RPMI7951 (cell line): ENCODE data around the gene TRPM5. TPM values are rescaled to one million over a fixed set of nuclear protein-coding genes. Genes with fewer than 3 reads are reported as not detected.

Experiments used
- DNase-seq: peaks from one replicate; pipeline ENCODE4 v3.0.0-alpha.2; 2012; ENCODE audit warnings: low read depth
- total RNA-seq: library from RNA; depleted of rRNA; stranded (reverse); fragments of >200 nt; shearing (Covaris generic); gene quantifications from 2 replicates; pipeline ENCODE4 v1.2.3, GENCODE V29; 2014

TRPM5 gene
- total RNA-seq, 1 experiment from 2014 or later = not detected

DNA sequence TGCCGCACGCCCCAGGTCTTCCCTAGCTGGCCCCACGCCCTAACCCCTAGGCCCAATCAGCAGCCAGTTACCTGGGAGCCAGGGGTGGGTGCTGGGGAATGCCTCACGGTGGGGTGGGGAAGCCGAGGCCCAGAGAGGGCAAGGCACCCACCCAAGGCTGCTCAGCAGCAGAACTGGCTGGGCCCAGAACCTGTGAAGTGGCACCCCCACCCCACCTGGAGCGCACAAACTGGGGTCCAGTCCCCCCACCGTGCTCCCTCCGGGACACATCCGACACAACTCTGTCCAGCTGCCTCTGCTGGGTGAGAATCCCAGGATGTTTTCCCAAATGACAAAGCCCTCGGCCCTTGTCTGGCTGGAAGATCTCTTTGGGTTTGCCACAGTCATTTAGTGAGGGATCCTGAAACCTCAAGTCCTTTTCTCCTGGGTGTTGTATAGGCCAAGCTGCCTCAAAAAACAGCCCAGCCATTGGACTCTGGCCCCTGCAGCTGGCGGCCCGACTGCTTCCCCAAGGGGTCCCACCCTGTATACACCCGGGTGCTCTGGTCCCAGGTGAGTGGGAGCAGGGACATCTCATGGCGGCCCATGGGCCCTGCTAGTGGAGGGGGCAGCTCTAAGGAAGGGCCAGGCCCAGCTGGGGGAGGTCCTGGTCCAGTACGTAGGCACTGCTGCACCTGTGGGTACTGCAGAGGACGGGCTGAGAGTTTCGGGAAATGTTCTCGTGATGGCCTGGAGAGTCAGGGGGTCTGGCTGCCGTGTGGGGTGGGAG, 22.9 kb downstream of the TRPM5 start:
- no peak for DNase-seq

DNA sequence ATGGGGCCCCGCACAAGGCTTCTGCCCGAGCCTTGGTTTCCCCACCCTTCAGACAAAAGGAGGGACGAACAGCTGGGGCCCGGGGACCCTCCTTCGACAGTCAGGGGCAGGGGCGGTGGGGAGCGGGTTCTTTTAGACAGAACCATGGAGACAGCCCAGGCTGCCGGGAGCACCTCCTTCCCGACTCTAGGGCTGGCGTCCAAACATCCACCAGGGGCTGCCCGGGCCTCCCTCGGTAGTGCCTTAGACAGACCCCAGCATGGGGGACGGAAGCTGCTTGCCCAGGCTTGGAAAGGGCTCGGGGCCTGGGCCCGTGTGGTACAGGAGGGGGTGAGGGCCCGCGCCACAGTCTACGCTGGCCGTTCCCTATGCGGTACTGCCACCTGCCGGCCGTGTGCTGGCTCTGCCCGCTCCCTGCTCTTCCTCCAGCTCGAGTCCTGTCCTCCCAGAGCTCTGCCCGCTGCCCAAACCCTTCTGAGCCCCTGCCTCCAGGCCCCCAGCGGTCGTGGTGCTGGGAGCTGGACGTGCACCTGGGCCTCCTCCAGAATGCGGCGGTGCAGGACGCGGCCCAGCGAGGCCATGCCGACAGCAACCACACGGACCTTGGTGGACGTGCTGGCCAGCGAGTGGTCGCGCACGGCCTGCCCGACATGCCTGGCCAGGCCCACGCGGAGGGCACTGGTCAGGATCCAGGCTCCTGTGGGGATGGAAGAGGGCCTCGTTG, 23.6 kb downstream of the TRPM5 start:
- DNase-seq = peak; percentile 41

DNA sequence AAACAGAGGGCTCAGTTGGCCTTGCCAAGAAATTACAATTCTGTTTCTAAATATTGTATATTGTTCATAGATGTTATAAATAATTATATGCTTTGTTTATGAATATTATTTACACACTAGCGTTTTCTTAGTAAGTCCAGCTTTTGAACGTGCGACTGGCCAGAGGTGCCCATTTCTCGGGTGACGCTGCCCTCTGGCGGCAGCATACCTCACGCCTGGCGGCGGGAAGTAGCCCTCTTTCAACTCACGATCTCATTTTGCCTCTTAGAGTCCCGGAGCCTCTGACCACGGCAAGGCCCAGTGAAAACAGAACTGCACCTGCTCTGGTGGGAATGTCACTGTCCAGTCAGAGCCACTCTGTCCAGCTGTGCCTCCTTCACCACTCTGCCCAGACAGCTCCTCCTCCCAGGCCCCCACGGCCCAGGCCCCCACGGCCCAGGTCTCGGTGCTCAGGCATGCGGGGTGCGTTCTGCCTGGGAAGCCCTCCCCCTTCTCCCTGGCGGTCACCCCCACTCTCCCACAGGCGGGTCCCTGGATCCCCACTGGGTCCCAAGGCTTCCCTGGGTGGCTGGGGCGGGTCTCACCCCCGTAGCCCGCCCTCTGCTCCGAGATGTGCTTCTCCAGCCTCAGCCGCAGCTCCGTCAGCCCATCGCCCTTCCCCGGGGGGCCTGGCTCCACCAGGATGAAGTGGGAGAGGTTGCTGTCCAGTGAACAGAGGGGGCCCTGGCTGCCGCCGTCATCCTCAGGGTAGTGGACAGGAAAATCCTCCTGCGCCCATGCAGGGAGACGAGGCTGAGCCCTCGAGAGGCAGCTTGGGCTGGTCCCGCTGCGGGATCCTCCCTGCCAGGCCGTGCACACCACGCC, 24.4 kb downstream of the TRPM5 start:
- peak; percentile 57 for DNase-seq

DNA sequence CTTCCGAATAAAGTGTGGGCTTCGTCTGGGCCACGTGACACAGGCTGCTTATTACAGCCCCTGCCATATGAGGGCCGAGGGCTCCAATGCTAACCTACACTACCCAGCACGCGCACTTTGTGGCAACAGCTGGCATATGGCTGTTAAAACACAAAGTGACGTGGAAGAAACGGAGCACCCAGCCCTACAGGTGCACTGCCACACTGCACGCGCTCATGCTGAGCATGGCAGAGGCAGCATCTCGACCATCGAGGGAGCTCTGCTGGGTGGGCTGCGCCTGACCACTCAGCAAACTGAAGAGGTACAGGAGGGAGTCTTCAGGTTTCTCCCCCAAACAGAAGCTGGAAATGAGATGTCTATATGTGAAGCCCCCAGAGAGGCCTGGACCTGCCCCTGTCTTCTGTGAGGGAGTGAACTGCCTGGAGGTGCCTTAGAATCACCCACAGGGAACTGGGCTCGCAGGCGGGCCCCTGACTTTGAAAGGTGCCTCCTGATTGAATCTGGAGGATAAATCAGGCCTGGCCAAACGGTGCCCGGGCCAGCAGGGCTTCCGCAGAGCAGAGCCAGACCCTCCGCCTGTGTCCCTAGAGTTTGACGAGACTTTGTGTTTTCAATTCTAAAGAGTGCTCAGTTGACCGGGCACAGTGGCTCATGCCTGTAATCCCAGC, 25.5 kb downstream of the TRPM5 start:
- no peak for DNase-seq

DNA sequence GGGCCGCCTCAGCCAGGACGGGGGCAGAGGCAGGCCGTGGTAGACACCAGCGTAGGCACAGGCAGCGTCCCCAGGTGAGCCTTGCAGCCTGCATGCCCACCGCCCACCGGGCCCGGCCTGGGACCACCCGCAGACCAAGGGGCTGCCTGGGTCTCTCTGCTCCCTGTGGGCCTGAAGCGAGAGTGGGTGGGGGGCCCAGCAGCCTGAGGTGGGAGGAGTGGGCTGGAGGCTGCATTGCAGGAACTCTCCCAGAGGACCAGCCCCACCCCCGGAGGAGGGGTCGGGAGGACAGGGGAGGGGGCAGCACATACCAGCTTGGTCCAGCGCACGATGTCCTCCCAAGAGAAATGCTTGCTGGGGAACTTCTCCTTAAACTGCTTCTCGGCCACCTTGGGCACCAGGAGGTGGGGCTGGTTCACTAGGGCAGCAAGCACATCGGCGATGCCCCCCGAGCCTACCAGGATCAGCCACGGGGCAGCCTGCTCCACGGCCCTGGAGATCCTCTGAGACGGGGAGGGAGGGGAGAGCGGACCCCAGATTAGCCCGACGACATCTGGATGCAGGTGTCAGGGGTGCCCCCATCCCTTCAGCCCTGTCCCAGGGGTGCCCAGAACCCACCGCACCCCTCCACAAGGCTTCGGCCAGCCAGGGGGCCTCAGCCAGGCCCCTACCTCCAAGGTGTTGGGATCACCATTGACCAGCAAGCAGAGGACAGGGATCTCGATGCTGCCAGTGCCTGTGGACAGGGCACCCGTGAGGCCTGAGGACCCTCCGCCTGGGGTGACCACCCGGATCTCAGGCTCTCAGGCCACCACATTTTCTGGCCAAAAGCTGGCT, 26.2 kb downstream of the TRPM5 start:
- DNase-seq = no peak

DNA sequence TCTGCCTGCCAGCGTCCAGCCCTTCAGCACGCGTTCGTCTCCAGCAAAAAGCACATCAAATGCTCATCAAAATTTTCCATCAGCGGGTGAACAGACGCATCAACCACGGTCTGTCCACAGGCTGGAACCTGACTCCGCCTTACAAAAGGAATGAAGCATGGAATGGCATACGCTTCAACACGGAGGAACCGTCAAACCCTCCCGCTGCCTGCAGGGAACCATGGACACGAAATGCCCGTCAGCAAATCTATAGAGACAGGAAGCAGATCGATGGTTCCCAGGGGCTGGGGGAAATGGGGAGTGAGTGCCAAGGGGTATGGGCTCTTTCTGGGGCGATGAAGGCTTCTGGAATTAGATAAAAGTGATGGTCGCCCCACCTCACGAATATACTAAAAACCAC, 27.5 kb downstream of the TRPM5 start:
- DNase-seq = no peak

DNA sequence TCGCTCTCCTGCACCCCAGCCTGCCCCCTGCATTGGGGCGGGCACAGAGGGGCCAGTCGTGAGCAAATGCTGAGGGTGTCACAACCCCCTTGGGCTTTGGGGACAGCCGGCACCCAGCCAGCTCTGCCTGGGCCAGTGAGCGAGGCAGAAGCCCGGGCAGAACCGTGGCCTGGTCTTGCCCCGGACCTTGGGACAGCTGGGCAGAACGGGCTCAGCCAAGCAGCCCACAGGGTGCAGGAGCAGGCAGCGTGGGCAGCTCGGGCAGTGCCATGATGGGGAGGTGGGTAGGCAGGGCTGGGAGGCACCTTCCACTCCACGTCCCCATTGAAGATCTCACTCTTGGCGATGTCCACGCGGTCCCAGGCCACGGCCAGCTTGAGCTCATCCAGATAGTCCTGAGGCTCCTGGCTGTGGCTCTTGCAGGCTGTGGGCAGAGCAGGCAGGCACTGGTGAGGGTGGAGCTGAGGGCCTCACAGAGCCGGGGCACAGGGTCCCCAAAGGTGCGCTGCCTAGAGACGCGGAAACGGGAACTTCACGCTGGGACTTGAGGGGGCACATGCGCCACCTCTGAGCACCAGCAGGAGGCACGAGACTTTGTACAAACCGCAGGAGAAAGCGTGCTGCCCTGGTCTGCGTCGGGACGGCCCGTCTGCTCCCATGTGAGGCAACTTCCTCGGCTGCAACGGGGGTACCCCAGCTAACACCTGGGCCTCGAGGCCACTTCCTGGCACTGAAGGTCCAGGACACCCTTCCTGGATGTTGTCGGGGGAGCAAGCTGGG, 28.5 kb downstream of the TRPM5 start:
- DNase-seq = no peak

DNA sequence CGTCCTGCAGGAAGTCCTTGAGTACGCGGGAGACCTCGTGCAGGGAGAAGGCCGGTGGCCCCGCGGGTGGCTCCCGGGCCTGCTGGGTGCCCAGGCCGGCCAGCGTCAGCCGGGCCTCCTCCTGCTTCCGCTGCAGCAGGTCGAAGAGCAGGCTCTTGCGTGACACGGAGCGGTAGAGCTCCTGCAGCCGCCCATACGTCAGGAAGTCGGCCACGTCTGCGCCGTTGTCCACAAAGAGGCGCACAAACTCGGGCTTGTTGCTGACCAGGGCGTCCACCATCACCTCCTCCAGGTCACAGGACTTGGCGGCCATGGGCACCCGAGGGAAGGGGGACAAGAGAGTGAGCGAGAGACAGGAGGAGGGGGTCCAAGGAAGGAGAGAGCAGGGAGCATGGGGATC, 29.1 kb downstream of the TRPM5 start:
- no peak for DNase-seq

DNA sequence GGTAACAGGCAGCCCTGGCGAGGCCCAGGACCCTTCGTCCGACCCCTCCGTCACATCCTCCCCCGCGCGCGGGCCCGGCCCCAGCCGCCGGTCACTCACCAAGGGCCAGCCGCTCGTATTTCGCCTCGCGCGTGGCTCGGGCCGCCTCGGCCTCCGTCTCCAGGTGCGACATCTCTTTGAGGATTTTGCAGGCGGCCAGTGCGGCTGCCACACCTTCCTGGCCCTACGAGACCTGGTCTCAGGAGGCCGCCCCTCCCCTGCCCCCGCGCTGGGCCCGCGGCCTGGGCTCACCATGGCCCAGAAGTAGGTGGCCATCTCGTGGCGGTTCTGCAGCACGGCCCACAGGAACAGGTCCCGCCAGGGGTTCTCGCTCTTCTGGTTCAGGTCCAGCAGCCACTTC, 29.7 kb downstream of the TRPM5 start:
- DNase-seq = no peak

DNA sequence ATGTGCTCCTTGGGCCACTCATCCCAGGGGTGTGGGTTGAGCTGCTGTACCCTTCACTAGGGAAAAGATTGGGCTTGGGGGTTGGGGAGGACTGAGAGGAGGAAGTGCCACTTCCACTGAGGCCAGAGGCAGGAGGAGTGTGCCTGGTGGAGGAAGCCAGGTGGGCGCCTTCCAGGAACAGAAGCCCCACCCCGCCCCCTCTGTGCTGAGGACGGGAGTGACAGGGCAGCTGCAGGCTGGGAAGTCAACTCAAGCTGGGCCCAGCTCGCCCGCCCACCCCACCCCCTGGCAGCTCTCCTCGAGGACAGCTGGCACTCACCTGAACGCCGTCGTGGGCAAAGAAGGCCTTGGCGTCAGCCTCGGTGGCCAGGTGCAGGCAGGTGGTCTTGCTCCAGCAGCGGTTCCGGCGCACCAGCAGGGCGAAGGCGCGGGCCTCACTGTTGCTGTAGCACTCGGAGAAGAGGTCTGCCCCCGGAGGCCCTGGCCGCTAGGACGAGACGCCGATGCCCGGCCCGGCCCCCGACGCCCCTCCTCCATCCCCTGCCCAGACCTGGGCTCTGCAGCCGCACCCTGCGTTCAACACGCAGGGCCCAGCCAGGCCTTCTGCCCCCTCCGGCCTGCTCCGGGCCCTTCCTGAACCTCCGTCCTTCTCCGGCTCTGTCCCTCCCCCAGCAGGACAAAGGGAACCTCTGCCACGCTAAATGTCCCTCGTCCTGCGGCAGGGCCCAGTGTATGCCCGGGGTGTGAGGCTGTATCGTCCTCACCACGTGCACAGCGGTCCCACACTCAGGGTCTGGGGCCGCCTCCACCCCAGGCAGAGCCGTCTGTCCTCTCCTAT, 30.4 kb downstream of the TRPM5 start:
- no peak for DNase-seq

DNA sequence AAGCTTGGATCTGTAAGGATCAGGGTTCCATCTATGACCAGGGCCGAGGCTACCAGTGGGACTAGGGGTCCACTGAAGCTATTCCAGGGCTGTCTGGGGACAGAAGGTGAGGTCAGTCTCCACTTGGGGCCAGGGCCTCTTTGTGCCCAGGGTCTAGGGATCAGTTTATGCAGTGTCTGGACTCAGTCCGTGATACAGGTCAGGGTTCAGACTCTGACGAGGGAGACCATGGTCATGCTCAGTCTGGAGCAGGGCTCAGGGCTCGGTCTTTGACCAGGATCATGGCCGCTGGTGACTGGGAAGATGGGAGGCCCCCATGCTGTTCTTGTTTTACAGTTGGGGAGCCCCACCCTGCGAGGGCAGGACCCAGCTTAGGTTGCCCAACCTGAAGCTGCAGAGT, 32.0 kb downstream of the TRPM5 start:
- no peak for DNase-seq

DNA sequence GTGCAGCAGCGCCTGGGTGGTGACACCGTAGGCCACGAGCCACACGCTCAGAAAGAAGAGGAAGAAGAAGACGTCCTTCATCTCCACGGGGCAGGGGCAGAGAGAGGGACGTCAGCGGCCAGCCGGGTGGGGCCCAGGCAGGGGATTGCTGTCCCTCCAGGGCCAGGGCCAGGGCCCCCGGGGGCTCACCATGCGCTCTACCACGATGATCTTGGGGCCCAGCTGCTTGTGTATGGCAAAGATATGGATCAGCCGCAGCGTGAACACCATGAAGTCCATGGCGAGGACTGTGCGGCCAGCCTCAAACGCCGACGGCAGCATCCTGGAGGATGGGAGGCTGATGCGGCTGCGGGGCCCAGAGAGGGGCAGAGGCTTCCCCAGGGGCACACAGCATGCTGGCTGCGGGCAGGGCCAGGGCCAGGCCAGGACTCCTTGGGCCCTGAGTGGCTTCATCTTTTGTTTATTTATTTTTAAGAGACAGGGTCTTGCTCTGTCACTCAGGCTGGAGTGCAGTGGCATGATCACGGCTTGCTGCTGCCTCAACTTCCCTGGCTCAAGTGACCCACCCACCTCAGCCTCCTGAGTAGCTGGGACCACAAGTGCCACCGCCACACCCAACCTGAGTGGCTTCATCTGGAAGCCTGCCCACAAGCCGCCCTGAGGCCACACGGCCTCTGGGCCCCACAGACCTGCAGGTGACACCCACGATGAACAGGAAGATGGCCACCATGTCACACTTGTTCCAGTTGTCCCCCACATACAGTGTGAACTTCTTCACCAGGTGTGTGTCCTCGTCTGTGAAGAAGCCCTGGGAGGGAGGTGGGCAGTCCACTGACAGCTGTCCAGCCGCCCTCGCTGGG, 32.6 kb downstream of the TRPM5 start:
- no peak for DNase-seq

DNA sequence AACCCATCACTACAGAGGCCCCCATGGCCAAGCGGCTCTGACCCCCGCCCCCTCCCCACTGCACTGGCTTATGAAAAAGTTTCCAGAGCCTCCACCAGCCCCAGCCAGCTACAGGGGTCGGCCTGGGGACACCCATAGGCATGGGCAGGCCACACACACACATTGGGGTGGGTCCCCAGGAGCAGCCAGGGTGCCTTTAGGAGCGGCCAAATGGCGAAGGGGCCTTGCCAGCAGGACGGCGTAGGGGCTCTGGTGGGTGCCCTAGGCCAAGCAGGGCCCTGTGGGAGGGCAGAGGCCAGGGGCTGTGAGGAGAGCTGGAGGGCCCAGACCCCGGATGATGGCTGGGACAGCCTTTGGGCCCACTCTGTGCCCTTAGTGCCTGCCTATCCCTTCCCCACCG, 33.7 kb downstream of the TRPM5 start:
- DNase-seq = no peak

DNA sequence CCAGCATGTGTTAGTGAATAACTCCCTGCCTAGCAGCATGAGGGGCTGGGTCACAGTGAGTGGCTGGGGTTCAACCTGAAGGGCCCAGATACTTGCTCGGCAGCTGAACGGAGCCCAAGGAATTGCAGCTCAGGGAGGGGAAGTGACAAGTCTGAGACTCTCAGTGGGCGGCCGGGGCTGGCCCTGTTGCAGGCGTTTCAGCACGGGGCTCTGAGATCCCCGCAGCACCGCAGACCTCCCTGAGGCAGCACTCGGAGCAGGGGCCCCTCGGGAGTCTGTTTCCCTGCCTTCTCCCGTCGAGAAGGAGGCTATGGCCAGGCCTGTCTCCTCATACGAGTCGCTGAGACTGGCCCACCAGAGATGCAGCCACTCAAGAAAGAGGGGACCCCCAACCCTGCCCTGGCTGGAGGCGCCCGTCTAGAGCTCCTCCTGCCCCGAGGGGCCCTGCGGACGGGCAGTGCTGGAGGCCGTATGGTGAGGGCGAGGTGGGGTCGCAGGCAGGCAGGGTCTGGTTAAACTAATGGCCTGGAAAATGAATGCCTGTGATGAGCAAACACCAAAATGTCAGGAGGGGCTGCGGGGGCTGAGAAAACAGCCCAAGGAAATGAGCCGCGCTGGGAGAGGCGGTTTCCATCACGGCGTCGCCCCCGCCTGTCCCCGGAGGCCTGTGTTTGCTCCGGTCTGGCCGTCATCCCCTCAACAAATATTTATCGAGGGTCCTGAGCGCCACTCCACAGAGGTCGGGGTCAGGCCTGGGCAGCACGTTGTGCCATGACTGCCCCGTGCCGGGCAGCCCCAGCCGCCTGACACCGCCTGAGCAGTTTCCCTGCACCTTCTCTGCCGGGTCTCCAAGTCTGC, 34.5 kb downstream of the TRPM5 start:
- DNase-seq = no peak

DNA sequence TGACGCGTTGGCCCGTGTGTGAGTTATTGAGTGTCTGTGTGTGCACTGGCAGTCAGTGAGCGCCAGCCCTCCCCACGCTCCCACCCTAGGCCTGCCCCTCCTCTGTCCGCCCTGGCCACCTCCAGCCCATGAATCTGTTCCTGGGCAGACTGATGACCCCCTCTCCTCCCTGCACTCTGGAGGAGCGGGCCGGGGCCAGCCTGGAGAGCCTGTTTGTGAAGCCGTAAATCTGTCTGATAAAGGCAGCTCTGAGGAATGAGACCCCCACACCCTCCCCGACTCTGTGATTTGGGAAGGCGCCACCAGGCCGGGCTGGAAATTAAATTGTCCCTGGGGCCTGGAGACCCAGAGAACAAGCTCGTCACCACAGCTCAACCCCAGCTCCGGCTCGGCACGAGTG, 35.2 kb downstream of the TRPM5 start:
- DNase-seq = no peak

DNA sequence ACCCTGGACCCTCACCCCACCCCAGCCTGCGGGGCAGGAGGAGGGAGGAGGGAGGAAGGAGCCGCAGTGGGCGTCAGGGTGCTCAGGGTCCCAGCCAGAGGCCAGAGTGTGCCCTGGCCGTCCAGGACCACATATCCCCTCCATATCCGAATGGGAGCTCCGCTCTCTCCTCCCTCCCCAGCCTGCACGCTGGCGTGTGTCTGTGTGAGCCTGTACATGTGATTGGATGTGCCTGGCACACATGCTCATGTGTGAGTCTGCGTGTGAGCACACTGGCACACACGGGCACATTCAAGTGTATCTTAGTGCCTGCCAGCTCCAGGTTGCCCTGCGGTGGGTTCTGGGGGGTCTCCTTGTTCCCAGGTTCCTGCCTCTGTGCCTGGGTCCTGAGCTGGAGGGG, 35.6 kb downstream of the TRPM5 start:
- no peak for DNase-seq

DNA sequence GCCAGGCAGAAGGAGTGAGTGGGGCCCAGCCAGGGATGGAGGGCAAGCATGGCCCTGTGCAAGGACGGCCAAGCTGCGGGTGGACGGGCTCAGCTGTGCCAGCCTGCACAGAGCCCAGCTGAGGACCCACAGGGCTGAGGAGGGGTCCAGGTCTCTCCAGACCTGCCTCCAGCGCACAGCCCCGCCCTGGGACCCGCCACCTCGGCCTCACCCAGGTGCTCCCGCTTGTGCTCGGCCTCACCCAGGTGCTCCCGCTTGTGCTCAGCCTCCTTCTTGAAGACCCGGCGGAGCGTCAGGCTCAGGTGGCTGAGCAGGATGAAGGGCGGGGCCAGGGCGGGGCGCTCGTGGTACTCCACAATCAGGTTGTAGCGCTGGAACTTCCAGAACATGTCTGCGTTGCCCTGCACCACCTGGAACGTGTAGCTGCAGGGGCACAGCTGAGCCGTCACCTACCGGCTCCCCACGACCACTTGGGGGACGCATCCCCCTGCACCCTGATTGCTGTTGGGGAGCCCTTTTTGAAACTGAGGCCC, 37.4 kb downstream of the TRPM5 start:
- no peak for DNase-seq
